ENCODE measurements around the gene CLDN1. TPM values are rescaled to one million over a fixed set of nuclear protein-coding genes. Genes with fewer than 3 reads are reported as not detected.

The CLDN1 gene
- total RNA-seq: 100 to 1,000 TPM in 1 of 9 donors, 10 to 100 TPM in 8; 15.6 to 155 (median 64.6) TPM
- 10 to 100 TPM; 28.2 to 53.4 (median 39.3) TPM for polyA plus RNA-seq
- long read RNA-seq, donor 1, transcript CLDN1-201 (4 exons, 3,481 nt): major isoform, 14 of 14 reads
- long read RNA-seq, donor 1, partial matches to known transcripts: 0 of 14 reads
- long read RNA-seq, donor 1, other reads (novel, unspliced or antisense): 0 of 14 reads
- long read RNA-seq, donor 2, transcript CLDN1-201 (4 exons, 3,481 nt): major isoform, 6 of 6 reads
- long read RNA-seq, donor 2, partial matches to known transcripts: 0 of 6 reads
- long read RNA-seq, donor 2, other reads (novel, unspliced or antisense): 0 of 6 reads
- long read RNA-seq, donor 3, transcript CLDN1-201 (4 exons, 3,481 nt): major isoform, 8 of 8 reads
- long read RNA-seq, donor 3, partial matches to known transcripts: 0 of 8 reads
- long read RNA-seq, donor 3, other reads (novel, unspliced or antisense): 0 of 8 reads
- long read RNA-seq, donor 4, transcript CLDN1-201 (4 exons, 3,481 nt): major isoform, 11 of 14 reads
- long read RNA-seq, donor 4, partial matches to known transcripts: 0 of 14 reads
- long read RNA-seq, donor 4, other reads (novel, unspliced or antisense): 3 of 14 reads
- long read RNA-seq, donor 5, transcript CLDN1-201 (4 exons, 3,481 nt): major isoform, 22 of 28 reads
- long read RNA-seq, donor 5, partial matches to known transcripts: 1 of 28 reads
- long read RNA-seq, donor 5, other reads (novel, unspliced or antisense): 5 of 28 reads
- long read RNA-seq, donor 6, transcript CLDN1-201 (4 exons, 3,481 nt): major isoform, 14 of 31 reads
- long read RNA-seq, donor 6, partial matches to known transcripts: 0 of 31 reads
- long read RNA-seq, donor 6, other reads (novel, unspliced or antisense): 17 of 31 reads
- long read RNA-seq, donor 7, transcript CLDN1-201 (4 exons, 3,481 nt): major isoform, 9 of 9 reads
- long read RNA-seq, donor 7, partial matches to known transcripts: 0 of 9 reads
- long read RNA-seq, donor 7, other reads (novel, unspliced or antisense): 0 of 9 reads
- long read RNA-seq, donor 8, transcript CLDN1-201 (4 exons, 3,481 nt): major isoform, 33 of 33 reads
- long read RNA-seq, donor 8, partial matches to known transcripts: 0 of 33 reads
- long read RNA-seq, donor 8, other reads (novel, unspliced or antisense): 0 of 33 reads
- long read RNA-seq, donor 9, transcript CLDN1-201 (4 exons, 3,481 nt): major isoform, 12 of 12 reads
- long read RNA-seq, donor 9, partial matches to known transcripts: 0 of 12 reads
- long read RNA-seq, donor 9, other reads (novel, unspliced or antisense): 0 of 12 reads
- long read RNA-seq, donor 10, transcript CLDN1-201 (4 exons, 3,481 nt): major isoform, 7 of 7 reads
- long read RNA-seq, donor 10, partial matches to known transcripts: 0 of 7 reads
- long read RNA-seq, donor 10, other reads (novel, unspliced or antisense): 0 of 7 reads

DNA sequence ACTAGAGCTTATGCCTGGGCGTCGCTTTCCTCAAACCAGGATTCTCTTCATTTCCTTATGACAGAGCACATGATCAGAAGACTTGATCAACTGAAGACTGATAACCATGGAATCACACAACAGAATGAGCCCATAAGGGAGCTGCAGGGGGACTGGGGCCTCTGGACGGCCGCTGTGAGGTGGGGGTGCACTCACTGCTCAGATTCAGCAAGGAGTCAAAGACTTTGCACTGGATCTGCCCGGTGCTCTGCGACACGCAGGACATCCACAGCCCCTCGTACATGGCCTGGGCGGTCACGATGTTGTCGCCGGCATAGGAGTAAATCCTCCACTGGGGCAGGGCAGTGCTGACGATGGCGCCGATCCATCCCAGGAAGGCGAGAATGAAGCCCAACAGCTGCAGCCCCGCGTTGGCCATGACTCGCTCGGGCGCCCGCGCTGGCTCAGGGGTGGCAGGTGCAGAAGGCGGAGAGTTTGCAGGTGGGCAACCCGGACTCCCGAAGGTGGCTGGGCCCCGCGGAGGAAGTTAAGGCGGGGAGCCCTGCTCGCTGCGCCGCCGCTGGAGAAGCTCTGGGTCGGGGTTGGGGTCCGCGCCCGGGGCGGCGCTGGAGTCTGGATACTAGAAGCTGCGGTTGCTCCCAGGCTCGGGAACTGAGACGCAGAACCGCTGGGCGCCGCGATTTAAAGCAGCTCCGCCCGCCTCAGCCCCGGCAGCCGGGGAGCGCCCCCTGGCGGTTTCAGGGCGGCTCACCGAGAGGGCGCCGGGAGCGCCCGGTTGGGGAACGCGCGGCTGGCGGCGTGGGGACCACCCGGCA, at the start of gene CLDN1:
CLDN1 (minus strand) TSS at position 658 of the 815 bp plus-strand sequence; CDS start at position 418, 240 bp downstream.
- TF ChIP-seq POLR2A (IDR thresholded peaks at IDR 0.05): peak; percentile 57 to 93
- TF ChIP-seq, protein P1, sequence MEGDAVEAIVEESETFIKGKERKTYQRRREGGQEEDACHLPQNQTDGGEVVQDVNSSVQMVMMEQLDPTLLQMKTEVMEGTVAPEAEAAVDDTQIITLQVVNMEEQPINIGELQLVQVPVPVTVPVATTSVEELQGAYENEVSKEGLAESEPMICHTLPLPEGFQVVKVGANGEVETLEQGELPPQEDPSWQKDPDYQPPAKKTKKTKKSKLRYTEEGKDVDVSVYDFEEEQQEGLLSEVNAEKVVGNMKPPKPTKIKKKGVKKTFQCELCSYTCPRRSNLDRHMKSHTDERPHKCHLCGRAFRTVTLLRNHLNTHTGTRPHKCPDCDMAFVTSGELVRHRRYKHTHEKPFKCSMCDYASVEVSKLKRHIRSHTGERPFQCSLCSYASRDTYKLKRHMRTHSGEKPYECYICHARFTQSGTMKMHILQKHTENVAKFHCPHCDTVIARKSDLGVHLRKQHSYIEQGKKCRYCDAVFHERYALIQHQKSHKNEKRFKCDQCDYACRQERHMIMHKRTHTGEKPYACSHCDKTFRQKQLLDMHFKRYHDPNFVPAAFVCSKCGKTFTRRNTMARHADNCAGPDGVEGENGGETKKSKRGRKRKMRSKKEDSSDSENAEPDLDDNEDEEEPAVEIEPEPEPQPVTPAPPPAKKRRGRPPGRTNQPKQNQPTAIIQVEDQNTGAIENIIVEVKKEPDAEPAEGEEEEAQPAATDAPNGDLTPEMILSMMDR (IDR thresholded peaks at IDR 0.05): peak; percentile 79 to 98 (median 95)
- Histone ChIP-seq H3K9me3 (replicated peaks in 1 of 3) (no peaks in the 10 kb centered on the region), H3K4me1 (replicated peaks in 1 of 2) (peaks cover 19 to 32% of the 10 kb centered on the region in 2 donors), H3K27me3 (no peaks in the 10 kb centered on the region), H3K36me3 (replicated peaks in 1 of 2) (no peaks in the 10 kb centered on the region), H3K27ac (peak within 1 kb of the TSS; percentile 37 to 93 (median 74)), H3K4me3 (peak within 1 kb of the TSS in 3 of 4 donors; percentile 66 to 96 (median 90))
- intact Hi-C loops (cut with DNase I): loop anchor here (2.0 to 10.0 kb wide), 4 partner anchors 63 to 103 kb away; partner anchors contain the start of gene CLDN16 (in 1 of the 2)
- WGBS, 4 donors: 1 to 4% (median 2%) methylated on average over 9 to 64 of the region's 64 CpGs
- peak; percentile 80 to 90 (median 90) for DNase-seq

GRCh38 chr3:190371152-190371551, 48.9 kb upstream of the CLDN1 start:
- intact Hi-C loops (cut with DNase I): no loop called here
- no peak overlapping the region for H3K27ac ChIP-seq
- H3K9me3 ChIP-seq (replicated peaks in 1 of 3): no peaks in the 10 kb centered on the region
- no peaks in the 10 kb centered on the region for H3K36me3 ChIP-seq (replicated peaks in 1 of 2)
- H3K4me3 ChIP-seq: no peak overlapping the region
- WGBS, 4 donors: 38 to 73% (median 57%) methylated on average over 2 of the region's 2 CpGs
- DNase-seq: no peak
- H3K4me1 ChIP-seq (replicated peaks in 1 of 2): no peaks in the 10 kb centered on the region
- no peaks in the 10 kb centered on the region for H3K27me3 ChIP-seq
- TF ChIP-seq, protein P1 (IDR thresholded peaks at IDR 0.05): no peak
- TF ChIP-seq POLR2A (IDR thresholded peaks at IDR 0.05): no peak

DNA sequence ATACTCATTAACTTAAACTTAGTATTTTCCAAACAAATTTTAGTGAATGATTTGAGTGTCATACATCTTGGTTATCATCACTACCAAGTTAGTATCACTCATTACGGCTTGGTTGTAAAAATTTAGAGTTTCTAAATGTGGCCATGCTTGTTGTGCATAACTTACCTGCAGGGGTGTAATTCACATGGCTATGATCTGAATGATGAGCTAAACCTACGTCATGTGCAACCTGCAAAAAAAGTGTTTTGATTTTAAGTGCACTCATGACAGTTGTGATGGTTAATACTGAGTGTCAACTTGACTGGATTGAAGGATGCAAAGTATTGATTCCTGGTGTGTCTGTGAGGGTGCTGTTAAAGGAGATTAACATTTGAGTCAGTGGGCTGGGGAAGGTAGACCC, 48.1 kb upstream of the CLDN1 start:
- WGBS, 4 donors: 84 to 97% (median 92%) methylated on average over 2 of the region's 2 CpGs
- no peaks in the 10 kb centered on the region for H3K36me3 ChIP-seq (replicated peaks in 1 of 2)
- no peaks in the 10 kb centered on the region for H3K4me1 ChIP-seq (replicated peaks in 1 of 2)
- H3K9me3 ChIP-seq (replicated peaks in 1 of 3): no peaks in the 10 kb centered on the region
- TF ChIP-seq POLR2A (IDR thresholded peaks at IDR 0.05): no peak
- TF ChIP-seq, protein P1 (IDR thresholded peaks at IDR 0.05): no peak
- intact Hi-C loops (cut with DNase I): no loop called here
- no peaks in the 10 kb centered on the region for H3K27me3 ChIP-seq
- H3K27ac ChIP-seq: no peak overlapping the region
- H3K4me3 ChIP-seq: no peak overlapping the region
- DNase-seq: no peak
